Hepatocyte (in vitro differentiated cells): ENCODE data around the gene CYP2A6. TPM values are rescaled to one million over a fixed set of nuclear protein-coding genes. Genes with fewer than 3 reads are reported as not detected.
"Not testable (repeated sequence)": the region's sequence is repeated elsewhere in the genome, so short reads cannot be mapped to it uniquely, and the experiment has no call there.

Experiments
- DNase-seq: peaks from one replicate; pipeline ENCODE4 v3.0.0-alpha.2; 2016; ENCODE audit warnings: low spot score
- H2AFZ ChIP-seq: fragments of 200-600 bp; sonication (generic); 2 replicates; pipeline ENCODE4 v1.6.0; 2016; ENCODE audit warnings: antibody characterized with exemption, mild to moderate bottlenecking
- H3K27ac ChIP-seq: fragments of 200-600 bp; sonication (generic); 2 replicates; pipeline ENCODE4 v1.5.1; 2016; ENCODE audit warnings: mild to moderate bottlenecking
- H3K27me3 ChIP-seq: fragments of 200-600 bp; sonication (generic); 2 replicates; pipeline ENCODE4 v1.6.1; 2016
- H3K36me3 ChIP-seq: fragments of 200-600 bp; sonication (generic); replicated peaks from 2 replicates; pipeline ENCODE4 v1.5.1; 2016; ENCODE audit warnings: low read depth; ENCODE audit not compliant: insufficient read depth
- H3K4me1 ChIP-seq: fragments of 200-600 bp; sonication (generic); 2 replicates; pipeline ENCODE4 v1.5.1; 2016; ENCODE audit warnings: mild to moderate bottlenecking, moderate library complexity; ENCODE audit not compliant: insufficient read depth
- H3K4me2 ChIP-seq: fragments of 200-600 bp; sonication (generic); 2 replicates; pipeline ENCODE4 v1.6.0; 2016
- H3K4me3 ChIP-seq: fragments of 200-600 bp; sonication (generic); 2 replicates; pipeline ENCODE4 v1.5.1; 2016; ENCODE audit warnings: mild to moderate bottlenecking
- H3K79me2 ChIP-seq: fragments of 200-600 bp; sonication (generic); 2 replicates; pipeline ENCODE4 v1.6.0; 2017; ENCODE audit warnings: mild to moderate bottlenecking
- H3K9me2 ChIP-seq: fragments of 200-600 bp; sonication (generic); replicated peaks from 2 replicates; pipeline ENCODE4 v1.6.0; 2017; ENCODE audit warnings: mild to moderate bottlenecking; ENCODE audit not compliant: insufficient read depth
- H3K9me3 ChIP-seq: fragments of 200-600 bp; sonication (generic); 2 replicates; pipeline ENCODE4 v1.5.1; 2016; ENCODE audit warnings: low read depth, mild to moderate bottlenecking
- H4K20me1 ChIP-seq: fragments of 200-600 bp; sonication (generic); 2 replicates; pipeline ENCODE4 v1.6.0; 2016; ENCODE audit warnings: mild to moderate bottlenecking; ENCODE audit not compliant: insufficient read depth, poor library complexity, severe bottlenecking
- CTCF ChIP-seq: fragments of 200-600 bp; sonication (generic); IDR thresholded peaks from 2 replicates; pipeline ENCODE4 v1.5.1; 2016; ENCODE audit warnings: antibody characterized with exemption, mild to moderate bottlenecking; ENCODE audit not compliant: poor library complexity
- EZH2 ChIP-seq: fragments of 200-600 bp; sonication (generic); IDR thresholded peaks from 2 replicates; pipeline ENCODE4 v1.6.1; 2016; ENCODE audit warnings: antibody characterized with exemption, mild to moderate bottlenecking, borderline replicate concordance
- EZH2phosphoT487 ChIP-seq: fragments of 200-600 bp; sonication (generic); IDR thresholded peaks from one replicate; pipeline ENCODE4 v1.6.1; 2018; ENCODE audit warnings: antibody characterized with exemption, mild to moderate bottlenecking, low read depth, moderate library complexity; ENCODE audit not compliant: unreplicated experiment, severe bottlenecking
- WGBS: methylation state at CpG from one replicate; pipeline ENCODE4 v1.1.6; 2016; ENCODE audit warnings: low lambda C conversion rate; ENCODE audit errors: missing lambda C conversion rate; 5-methylcytosine and 5-hydroxymethylcytosine counted together
- polyA plus RNA-seq: library from polyadenylated mRNA; unstranded; fragments of >200 nt; fragmentation: Nextera tagmentation; extraction: Ambion mirVana; gene quantifications from 2 replicates; pipeline ENCODE4 v1.2.1, GENCODE V29; 2016
- total RNA-seq: library from RNA; depleted of rRNA; stranded (reverse); fragments of >200 nt; gene quantifications from 2 replicates; pipeline ENCODE4 v1.2.3, GENCODE V29; 2014

Gene CYP2A6
- total RNA-seq: 1.1 and 1.4 TPM in 2 replicates
- polyA plus RNA-seq: 0.50 and 1.7 TPM in 2 replicates

DNA sequence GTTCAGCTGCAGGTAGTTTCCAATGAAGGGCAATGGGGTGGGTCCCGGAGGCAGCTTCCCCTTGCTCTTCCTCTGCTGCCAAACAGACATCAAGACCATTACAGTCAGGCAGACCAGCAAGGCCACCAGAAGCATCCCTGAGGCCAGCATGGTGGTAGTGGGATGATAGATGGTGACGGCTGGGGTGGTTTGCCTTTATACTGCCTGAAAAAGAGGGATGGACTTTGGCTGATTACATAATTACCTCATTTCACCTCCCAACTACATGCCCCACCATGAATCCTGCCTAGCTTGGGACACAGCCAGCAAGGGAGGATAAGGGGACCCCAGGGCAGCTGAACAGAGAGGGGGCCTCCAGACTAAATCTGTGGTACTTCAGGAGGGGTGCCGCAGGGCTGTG is at the start of gene CYP2A6:
CYP2A6 (minus strand) TSS at position 171 of the 400 bp plus-strand sequence; CDS start at position 150, 21 bp downstream.
- not testable (repeated sequence) for H3K36me3 ChIP-seq, H3K27ac ChIP-seq, H3K9me2 ChIP-seq, H4K20me1 ChIP-seq, H2AFZ ChIP-seq, H3K4me2 ChIP-seq, H3K9me3 ChIP-seq, H3K4me3 ChIP-seq, H3K4me1 ChIP-seq, H3K27me3 ChIP-seq, H3K79me2 ChIP-seq, DNase-seq
- WGBS: 90% methylated on average over 3 of the region's 3 CpGs

DNA sequence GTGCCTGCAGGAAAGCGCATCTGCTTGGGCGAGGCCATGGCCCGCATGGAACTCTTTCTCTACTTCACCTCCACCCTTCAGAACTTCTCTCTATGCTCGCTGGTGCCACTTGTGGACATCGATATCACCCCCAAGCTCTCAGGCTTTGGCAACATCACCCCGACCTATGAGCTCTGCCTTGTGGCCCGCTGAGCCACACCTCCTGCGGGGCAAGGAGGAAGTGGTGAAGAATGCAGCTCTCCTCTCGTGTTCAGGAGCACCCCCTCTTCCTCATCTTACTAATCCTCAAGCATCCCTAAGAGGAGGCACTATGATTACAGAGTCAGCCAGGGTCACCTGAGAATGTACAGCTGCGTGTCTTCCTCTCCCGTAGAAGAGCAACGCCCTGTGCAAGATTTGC is 49.7 kb upstream of the CYP2A6 start:
- not testable (repeated sequence) for H3K36me3 ChIP-seq, H3K9me3 ChIP-seq, H3K4me3 ChIP-seq, DNase-seq, H2AFZ ChIP-seq, H3K27me3 ChIP-seq, H3K4me1 ChIP-seq, H3K9me2 ChIP-seq, H4K20me1 ChIP-seq, H3K4me2 ChIP-seq, H3K79me2 ChIP-seq, H3K27ac ChIP-seq
- 85% methylated on average over 12 of the region's 12 CpGs for WGBS

- peak; percentile 18 for DNase-seq
Observed at GRCh38 chr19:40896843-40897789, 46.9 kb upstream of the CYP2A6 start.

GRCh38 chr19:40896418-40896796 is 46.2 kb upstream of the CYP2A6 start:
- Histone ChIP-seq H3K4me3 (no peak overlapping the region), H3K9me3 (no peaks in the 10 kb centered on the region), H3K79me2 (no peaks in the 10 kb centered on the region), H4K20me1 (no peaks in the 10 kb centered on the region), H3K4me2 (no peak overlapping the region), H3K36me3 (no peaks in the 10 kb centered on the region), H2AFZ (no peak overlapping the region), H3K4me1 (peaks cover 5% of the 10 kb centered on the region), H3K27me3 (no peaks in the 10 kb centered on the region), H3K9me2 (no peaks in the 10 kb centered on the region), H3K27ac (no peak overlapping the region)
- no peak for TF ChIP-seq CTCF
- WGBS: 92% methylated on average over 5 of the region's 5 CpGs
- no peak for DNase-seq

More at GRCh38 chr19:40896843-40897789, 46.9 kb upstream of the CYP2A6 start:
- not testable (repeated sequence) for H4K20me1 ChIP-seq, H3K9me2 ChIP-seq, H2AFZ ChIP-seq, H3K4me1 ChIP-seq, H3K4me3 ChIP-seq, H3K79me2 ChIP-seq, H3K36me3 ChIP-seq, H3K9me3 ChIP-seq, H3K27me3 ChIP-seq, H3K4me2 ChIP-seq
- 83% methylated on average over 13 of the region's 13 CpGs for WGBS
- peak overlapping the region; percentile 34 for H3K27ac ChIP-seq

DNA sequence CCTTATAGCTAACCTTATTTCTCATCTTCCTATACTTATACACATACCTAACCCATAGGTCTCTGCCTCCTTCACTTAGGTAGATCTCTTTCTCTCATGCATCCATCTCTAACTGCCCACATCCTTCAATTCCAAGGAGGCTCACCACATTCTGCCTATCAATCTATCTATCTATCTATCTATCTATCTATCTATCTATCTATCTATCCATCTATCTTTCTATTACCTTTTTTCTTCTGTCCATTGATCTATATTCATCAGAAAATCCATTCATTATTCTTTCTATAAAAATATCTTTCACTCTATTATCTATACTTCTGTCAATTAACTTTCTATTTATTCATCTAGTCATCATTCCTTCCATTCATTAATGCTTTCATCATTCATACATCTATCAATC is 42.9 kb upstream of the CYP2A6 start:
- Histone ChIP-seq H4K20me1 (no peaks in the 10 kb centered on the region), H3K27ac (no peak overlapping the region), H3K9me2 (no peaks in the 10 kb centered on the region), H3K36me3 (no peaks in the 10 kb centered on the region), H3K27me3 (no peaks in the 10 kb centered on the region), H3K9me3 (no peaks in the 10 kb centered on the region), H2AFZ (no peak overlapping the region), H3K79me2 (no peaks in the 10 kb centered on the region), H3K4me2 (no peak overlapping the region), H3K4me1 (peaks cover 5% of the 10 kb centered on the region), H3K4me3 (no peak overlapping the region)
- DNase-seq: no peak
- TF ChIP-seq EZH2 (no peak), CTCF (no peak), EZH2phosphoT487 (no peak)
